AG09309 (cell line): ENCODE data around the gene CHRNG.

Source experiments
- DNase-seq: peaks from one replicate; pipeline ENCODE4 v3.0.0-alpha.2; 2010; ENCODE audit warnings: low read depth
- H3K4me3 ChIP-seq: 2 replicates; pipeline ENCODE4 v1.5.1; 2011; ENCODE audit warnings: mild to moderate bottlenecking, low read depth, low read length, moderate library complexity; ENCODE audit not compliant: control insufficient read depth
- CTCF ChIP-seq: IDR thresholded peaks from 2 replicates; pipeline ENCODE4 v1.5.1; 2011; ENCODE audit warnings: mild to moderate bottlenecking, low read depth, low read length, inconsistent platforms; ENCODE audit not compliant: insufficient read depth, control insufficient read depth; ENCODE audit errors: missing control alignments

The CHRNG gene

GRCh38 chr2:232575404-232575746 is 35.9 kb downstream of the CHRNG start:
- TF ChIP-seq CTCF: no peak
- H3K4me3 ChIP-seq: no peak overlapping the region
- no peak for DNase-seq

GRCh38 chr2:232576995-232577394 is 37.5 kb downstream of the CHRNG start:
- H3K4me3 ChIP-seq: no peak overlapping the region
- no peak for TF ChIP-seq CTCF
- no peak for DNase-seq

GRCh38 chr2:232577841-232578240 is 38.3 kb downstream of the CHRNG start:
- TF ChIP-seq CTCF: no peak
- H3K4me3 ChIP-seq: no peak overlapping the region
- DNase-seq: no peak

GRCh38 chr2:232578626-232579025 is 39.1 kb downstream of the CHRNG start:
- no peak overlapping the region for H3K4me3 ChIP-seq
- DNase-seq: no peak
- TF ChIP-seq CTCF: no peak

GRCh38 chr2:232580648-232580981 is 41.1 kb downstream of the CHRNG start:
- no peak overlapping the region for H3K4me3 ChIP-seq

GRCh38 chr2:232581725-232582124 is 42.2 kb downstream of the CHRNG start:
- TF ChIP-seq CTCF: no peak
- no peak overlapping the region for H3K4me3 ChIP-seq
- no peak for DNase-seq

More at GRCh38 chr2:232580648-232580981, 41.1 kb downstream of the CHRNG start:
- TF ChIP-seq CTCF: no peak
- DNase-seq: no peak

- no peak overlapping the region for H3K4me3 ChIP-seq
- TF ChIP-seq CTCF: no peak
- DNase-seq: no peak
Observed at GRCh38 chr2:232584238-232584637, 44.7 kb downstream of the CHRNG start.
